ENCODE results near the gene GPER1.

Gene GPER1

DNA sequence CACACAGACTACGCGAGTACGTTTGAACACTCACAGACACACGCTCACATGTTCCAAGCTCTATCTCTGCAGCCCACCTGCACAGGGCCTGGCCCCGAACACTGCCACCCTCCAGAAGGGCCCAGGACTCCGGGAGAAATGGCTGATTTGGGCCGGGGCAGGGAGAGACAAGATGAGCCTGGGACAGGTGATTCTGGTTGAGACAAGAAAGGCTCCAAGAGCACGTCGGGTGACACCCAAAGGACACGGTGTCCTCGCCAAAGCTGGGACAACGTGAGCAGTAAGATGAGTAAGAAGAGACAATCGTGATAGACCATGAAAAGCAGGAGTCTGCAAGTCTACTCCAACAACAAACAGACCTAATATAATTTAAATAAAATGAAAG lies 9.2 kb downstream of the GPER1 start:
- Histone ChIP-seq H3K36me3 (ENCODE audit: low read length) (no peaks in the 10 kb centered on the region), H3F3A (ENCODE audit: insufficient read depth) (no peaks in the 10 kb centered on the region), H3K9me3 (ENCODE audit: insufficient read depth, low read length) (no peaks in the 10 kb centered on the region), H3K4me2 (ENCODE audit: low read depth, low read length, poor library complexity, severe bottlenecking) (no peak overlapping the region), H3K79me2 (ENCODE audit: insufficient read depth, low read length) (no peaks in the 10 kb centered on the region), H4K20me1 (ENCODE audit: low read depth, low read length) (no peaks in the 10 kb centered on the region), H3K27ac (ENCODE audit: low read depth, low read length) (no peak overlapping the region), H3K27me3 (ENCODE audit: low read length) (no peaks in the 10 kb centered on the region), H2AFZ (ENCODE audit: low read depth, low read length, severe bottlenecking) (no peak overlapping the region), H3K9ac (ENCODE audit: low read length) (no peak overlapping the region), H3K9me2 (replicated peaks; ENCODE audit: insufficient read depth, low read length) (no peaks in the 10 kb centered on the region), H3K4me3 (ENCODE audit: insufficient read depth, low read length, poor library complexity, severe bottlenecking) (no peak overlapping the region)
- TF ChIP-seq EZH2phosphoT487 (conservative IDR thresholded peaks at IDR 0.05; ENCODE audit: low read length) = no peak
- TF ChIP-seq, protein P1, sequence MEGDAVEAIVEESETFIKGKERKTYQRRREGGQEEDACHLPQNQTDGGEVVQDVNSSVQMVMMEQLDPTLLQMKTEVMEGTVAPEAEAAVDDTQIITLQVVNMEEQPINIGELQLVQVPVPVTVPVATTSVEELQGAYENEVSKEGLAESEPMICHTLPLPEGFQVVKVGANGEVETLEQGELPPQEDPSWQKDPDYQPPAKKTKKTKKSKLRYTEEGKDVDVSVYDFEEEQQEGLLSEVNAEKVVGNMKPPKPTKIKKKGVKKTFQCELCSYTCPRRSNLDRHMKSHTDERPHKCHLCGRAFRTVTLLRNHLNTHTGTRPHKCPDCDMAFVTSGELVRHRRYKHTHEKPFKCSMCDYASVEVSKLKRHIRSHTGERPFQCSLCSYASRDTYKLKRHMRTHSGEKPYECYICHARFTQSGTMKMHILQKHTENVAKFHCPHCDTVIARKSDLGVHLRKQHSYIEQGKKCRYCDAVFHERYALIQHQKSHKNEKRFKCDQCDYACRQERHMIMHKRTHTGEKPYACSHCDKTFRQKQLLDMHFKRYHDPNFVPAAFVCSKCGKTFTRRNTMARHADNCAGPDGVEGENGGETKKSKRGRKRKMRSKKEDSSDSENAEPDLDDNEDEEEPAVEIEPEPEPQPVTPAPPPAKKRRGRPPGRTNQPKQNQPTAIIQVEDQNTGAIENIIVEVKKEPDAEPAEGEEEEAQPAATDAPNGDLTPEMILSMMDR (IDR thresholded peaks at IDR 0.05; ENCODE audit: insufficient read depth, low read length, poor library complexity, severe bottlenecking) = no peak

DNA sequence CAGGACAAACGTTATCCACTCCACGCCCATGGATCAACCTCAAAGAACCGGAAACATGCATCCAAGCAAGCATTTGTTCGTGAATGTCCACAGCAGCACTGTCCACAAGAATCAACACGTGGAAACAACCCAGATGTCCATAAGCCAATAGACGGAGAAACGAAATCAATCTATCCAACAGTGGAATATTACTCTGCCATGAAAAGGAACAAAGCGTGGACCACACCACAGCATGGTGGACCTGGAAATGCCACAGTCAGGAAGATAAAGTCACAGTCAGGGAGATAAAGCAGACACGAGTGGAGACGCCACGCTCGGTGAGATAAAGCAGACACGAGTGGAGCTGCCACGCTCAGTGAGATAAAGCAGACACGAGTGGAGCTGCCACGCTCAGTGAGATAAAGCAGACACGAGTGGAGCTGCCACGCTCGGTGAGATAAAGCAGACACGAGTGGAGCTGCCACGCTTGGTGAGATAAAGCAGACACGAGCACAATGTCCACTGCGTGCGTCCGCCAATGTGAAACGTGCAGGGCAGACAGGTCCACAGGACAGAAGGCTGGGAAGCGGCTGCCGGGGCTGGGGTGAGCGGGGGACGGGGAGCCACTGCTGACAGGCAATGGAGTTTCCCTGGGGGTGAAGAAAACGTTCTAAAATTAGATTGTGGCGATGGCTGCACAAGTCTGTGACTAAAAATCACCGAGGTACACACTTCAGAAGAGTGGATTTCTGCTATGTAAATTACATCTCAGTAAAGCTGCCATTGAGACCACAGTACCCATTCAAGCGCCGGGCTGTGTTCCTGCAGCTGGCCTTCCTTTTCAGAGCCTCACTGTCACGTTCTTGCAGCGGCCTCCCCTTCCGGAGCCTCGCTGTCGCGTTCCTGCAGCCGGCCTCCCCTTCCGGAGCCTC lies 10.6 kb downstream of the GPER1 start:
- no peaks in the 10 kb centered on the region for H3F3A ChIP-seq (ENCODE audit: insufficient read depth)
- H3K9me2 ChIP-seq (replicated peaks; ENCODE audit: insufficient read depth, low read length) = no peaks in the 10 kb centered on the region
- H3K9me3 ChIP-seq (ENCODE audit: insufficient read depth, low read length) = no peaks in the 10 kb centered on the region
- H3K27me3 ChIP-seq (ENCODE audit: low read length) = no peaks in the 10 kb centered on the region
- TF ChIP-seq, protein P1 (IDR thresholded peaks at IDR 0.05; ENCODE audit: insufficient read depth, low read length, poor library complexity, severe bottlenecking) = no peak
- no peak for TF ChIP-seq EZH2phosphoT487 (conservative IDR thresholded peaks at IDR 0.05; ENCODE audit: low read length)
- H2AFZ ChIP-seq (ENCODE audit: low read depth, low read length, severe bottlenecking) = no peak overlapping the region
- H3K4me3 ChIP-seq (ENCODE audit: insufficient read depth, low read length, poor library complexity, severe bottlenecking) = no peak overlapping the region
- no peaks in the 10 kb centered on the region for H3K36me3 ChIP-seq (ENCODE audit: low read length)
- H3K4me2 ChIP-seq (ENCODE audit: low read depth, low read length, poor library complexity, severe bottlenecking) = no peak overlapping the region
- H3K79me2 ChIP-seq (ENCODE audit: insufficient read depth, low read length) = no peaks in the 10 kb centered on the region
- no peaks in the 10 kb centered on the region for H4K20me1 ChIP-seq (ENCODE audit: low read depth, low read length)
- H3K27ac ChIP-seq (ENCODE audit: low read depth, low read length) = no peak overlapping the region
- no peak overlapping the region for H3K9ac ChIP-seq (ENCODE audit: low read length)

DNA sequence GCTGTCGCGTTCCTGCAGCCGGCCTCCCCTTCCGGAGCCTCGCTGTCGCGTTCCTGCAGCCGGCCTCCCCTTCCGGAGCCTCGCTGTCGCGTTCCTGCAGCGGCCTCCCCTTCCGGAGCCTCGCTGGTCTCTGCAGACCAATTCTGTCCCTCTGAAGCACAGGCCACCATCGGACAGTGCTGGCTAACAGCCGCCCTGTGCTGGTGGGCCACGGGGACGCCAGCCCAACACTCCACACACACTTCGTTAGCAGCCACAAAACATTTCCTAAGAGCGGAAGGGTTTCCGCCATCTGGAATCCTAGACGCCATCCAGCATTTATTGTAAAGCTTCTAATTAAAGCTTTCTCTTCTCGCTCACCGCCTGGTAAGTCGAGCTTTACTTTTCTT lies 11.2 kb downstream of the GPER1 start:
- Histone ChIP-seq H3K9me2 (replicated peaks; ENCODE audit: insufficient read depth, low read length) (no peaks in the 10 kb centered on the region), H3K36me3 (ENCODE audit: low read length) (no peaks in the 10 kb centered on the region), H3K79me2 (ENCODE audit: insufficient read depth, low read length) (no peaks in the 10 kb centered on the region), H3K27me3 (ENCODE audit: low read length) (no peaks in the 10 kb centered on the region), H3K4me3 (ENCODE audit: insufficient read depth, low read length, poor library complexity, severe bottlenecking) (no peak overlapping the region), H3K27ac (ENCODE audit: low read depth, low read length) (no peak overlapping the region), H3K4me2 (ENCODE audit: low read depth, low read length, poor library complexity, severe bottlenecking) (no peak overlapping the region), H3K9ac (ENCODE audit: low read length) (no peak overlapping the region), H2AFZ (ENCODE audit: low read depth, low read length, severe bottlenecking) (no peak overlapping the region), H3F3A (ENCODE audit: insufficient read depth) (no peaks in the 10 kb centered on the region), H4K20me1 (ENCODE audit: low read depth, low read length) (no peaks in the 10 kb centered on the region), H3K9me3 (ENCODE audit: insufficient read depth, low read length) (no peaks in the 10 kb centered on the region)
- TF ChIP-seq, protein P1 (IDR thresholded peaks at IDR 0.05; ENCODE audit: insufficient read depth, low read length, poor library complexity, severe bottlenecking) = no peak
- TF ChIP-seq EZH2phosphoT487 (conservative IDR thresholded peaks at IDR 0.05; ENCODE audit: low read length) = no peak

Measured in SU-DHL-6 (cell line).